Activated CD8-positive, alpha-beta memory T cell treated with anti-CD3 and anti-CD28 coated beads for 48 hours (primary cell): Measurements from ENCODE around the gene C4orf54.

Experiments
- DNase-seq, 3 experiments: peaks; one replicate each; pipeline ENCODE4 v3.0.0-alpha.2; 2020; ENCODE audit warnings: low read depth in 2 of 3, low spot score in 2 of 3

C4orf54 gene

DNA sequence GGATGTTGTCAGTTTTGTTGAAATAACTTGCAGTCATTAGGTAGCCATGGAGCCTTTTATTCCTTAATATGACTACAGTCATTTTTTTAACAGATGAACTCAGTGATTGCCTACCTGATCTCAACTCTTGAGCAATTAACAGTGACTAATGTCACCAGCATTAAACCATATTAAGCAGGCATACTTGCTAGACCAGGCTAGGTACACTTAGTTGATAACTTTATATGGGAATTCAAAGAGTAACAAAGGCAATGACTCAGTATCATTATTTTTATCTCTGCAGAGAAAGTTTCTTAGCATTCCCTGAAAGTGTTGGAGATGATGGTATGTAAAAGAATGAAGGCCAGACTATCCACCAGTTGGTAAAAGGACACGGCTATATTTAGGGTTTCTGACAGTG lies at the start of gene C4orf54:
Gene C4orf54, minus strand, starts transcription at position 31 of the 400 bp plus-strand sequence. CDS start 3,180 bp downstream, outside the sequence.
- DNase-seq = no peak

DNA sequence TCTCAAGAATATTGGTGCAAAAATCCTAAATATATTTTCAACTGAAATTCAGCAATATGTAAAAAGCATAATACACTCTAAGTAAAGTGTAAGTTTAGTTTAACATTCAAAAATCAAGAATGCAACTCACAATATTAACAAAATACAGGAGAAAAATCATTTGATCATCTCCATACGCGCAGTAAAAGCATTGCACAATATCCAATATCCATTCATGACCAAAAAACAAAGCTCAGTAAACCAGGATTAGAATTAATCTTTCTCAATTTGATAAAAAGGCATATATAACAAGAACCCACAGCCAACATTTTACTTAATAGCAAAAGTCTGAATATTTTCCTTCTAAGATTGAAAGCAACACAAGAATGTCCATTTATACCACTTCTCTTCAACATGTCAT lies 48.3 kb upstream of the C4orf54 start:
- DNase-seq = no peak

DNA sequence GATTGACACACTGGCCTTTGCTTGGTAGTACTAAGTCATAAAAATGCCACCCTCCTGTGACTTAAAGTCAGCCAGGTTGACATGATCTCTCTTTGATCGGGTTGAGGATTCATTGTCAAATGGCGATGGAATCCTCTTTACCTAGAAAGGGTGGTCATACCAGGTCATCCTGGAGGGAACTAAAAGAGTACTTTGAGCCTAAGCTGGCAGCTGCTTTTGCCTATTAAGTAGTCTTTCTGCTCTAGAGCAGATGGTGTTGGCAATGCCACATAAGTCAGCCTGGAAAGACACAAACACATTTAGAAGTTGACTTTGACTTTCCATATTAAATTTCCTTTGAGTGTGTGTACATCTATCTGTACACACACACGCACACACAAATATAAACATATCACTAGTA lies 39.2 kb upstream of the C4orf54 start:
- DNase-seq = no peak

DNA sequence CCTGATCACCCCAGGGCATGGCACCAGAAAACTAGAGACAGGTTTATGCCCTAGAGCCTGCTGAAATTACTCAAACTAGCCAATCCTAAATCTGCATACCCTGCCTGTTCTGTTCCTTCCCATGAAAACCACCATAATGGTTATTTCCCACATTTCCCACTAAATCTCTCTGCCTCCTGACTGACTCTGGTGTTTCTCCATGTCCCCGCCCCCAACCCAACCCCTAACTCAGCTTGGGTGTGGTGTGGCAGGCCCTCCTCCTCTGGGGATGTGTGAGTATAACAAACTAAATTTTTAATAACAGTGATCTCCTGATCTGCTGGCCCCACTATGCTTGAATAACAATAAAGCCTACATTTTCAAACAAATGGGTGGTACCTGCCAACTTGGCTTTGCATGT lies 35.5 kb upstream of the C4orf54 start:
- DNase-seq = no peak

DNA sequence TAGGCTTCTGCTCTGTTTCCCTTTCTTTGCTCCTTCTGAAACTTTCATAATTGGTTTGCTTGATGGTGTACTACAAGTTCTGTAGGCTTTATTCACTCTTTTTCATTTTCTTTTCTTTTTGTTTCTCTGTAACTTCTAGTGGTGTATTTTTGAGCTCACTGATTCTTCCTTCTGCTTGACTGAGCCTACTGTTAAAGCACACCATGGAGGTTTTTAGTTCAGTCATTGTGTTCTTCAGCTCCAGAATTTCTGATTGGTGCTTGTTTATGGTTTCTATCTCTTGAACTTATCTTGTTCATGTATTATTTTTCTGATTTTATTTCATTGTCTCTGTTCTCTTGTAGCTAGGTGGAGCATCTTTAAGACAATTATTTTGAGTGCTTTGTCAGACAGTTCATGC lies 33.4 kb upstream of the C4orf54 start:
- no peak for DNase-seq

DNA sequence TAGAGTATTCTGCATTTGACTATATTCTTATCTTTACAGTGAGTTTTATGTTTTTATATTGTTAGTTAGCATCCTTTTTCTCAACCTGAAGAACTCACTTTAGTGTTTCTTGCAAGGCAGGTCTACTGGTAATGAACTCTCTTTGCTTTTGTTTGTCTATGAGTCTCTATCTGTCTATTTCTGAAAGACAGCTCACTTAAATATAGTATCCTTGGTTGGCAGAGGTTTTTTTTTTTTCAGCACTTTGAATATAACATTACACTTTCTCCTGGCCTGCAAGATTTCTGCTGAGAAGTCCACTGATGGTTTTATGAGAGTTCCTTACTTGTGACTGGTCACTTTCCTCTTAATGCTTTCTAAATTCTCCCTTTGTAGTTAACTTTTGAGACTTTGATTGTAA lies 32.8 kb upstream of the C4orf54 start:
- DNase-seq = no peak

DNA sequence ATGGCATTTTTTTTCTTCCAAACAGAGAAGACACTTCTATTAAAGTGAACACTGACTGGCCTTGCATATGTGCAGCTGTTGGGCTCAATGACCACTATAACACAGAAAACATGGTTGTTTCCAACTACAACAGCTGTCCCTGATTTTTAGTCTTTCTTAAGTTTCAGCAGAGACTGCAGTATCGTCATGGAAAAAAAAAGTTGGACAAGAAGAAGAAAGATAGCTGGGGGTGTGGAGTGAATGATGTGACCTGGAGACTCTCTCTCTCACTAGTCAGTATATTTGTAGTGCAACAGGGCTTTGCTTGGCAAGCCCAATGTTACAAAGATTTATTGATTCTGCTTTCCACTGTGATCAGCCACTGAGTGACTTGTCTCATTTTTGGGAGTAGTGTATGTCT lies 29.5 kb upstream of the C4orf54 start:
- no peak for DNase-seq

DNA sequence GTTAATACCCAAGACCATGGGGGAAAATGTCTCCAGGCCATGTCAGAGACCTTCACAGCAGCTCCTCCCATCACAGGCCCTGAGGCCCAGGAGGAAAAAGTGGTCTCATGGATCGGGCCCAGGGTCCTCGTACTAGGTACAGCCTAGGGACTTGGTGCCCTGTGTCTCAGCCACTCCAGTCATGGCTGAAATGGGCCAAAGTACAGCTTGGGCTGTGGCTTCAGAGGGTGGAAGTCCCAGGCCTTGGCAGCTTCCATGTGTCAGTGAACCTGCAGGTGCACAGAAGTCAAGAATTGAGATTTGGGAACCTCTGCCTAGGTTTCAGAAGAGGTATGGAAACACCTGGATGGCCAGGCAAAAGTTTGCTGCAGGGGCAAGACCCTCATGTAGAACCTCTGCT lies 27.6 kb upstream of the C4orf54 start:
- DNase-seq = no peak

DNA sequence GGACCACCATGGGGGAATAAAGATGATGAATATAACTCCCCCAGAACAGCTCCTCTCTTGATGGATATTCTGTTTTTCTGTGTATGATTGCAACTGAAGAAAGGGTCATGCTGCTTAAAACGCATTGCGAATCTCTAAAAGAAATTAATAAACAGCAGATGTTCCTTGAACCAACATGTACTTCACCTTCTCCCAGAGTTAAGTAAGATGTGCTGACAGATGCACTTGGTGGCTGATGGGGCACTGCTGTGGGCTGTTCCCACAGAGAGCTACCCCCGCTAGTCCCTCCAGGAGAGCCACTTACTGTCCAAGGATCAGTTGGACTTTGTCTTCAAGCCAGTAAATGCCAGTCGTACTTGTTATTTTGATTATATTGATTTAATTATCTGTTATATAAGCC lies 26.3 kb upstream of the C4orf54 start:
- DNase-seq = no peak

DNA sequence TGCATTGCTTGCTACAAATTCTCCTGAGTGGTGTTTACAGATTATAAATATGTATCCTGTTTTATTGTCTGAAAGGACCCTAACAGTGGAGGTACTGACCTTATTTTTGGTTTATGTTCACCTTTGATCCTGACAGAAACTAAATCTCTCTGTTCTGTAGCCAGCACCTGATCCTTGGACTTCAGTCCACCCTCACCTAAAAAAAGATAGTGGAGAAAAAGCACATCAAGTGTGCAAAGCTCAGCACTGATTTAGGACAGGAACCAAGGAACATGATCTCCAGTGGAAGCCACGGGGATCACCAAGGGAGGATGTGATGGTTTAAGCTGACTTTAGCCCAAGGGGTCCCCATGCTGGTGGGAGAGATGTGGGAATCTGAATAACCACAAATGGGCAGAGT lies 22.3 kb upstream of the C4orf54 start:
- DNase-seq = no peak

DNA sequence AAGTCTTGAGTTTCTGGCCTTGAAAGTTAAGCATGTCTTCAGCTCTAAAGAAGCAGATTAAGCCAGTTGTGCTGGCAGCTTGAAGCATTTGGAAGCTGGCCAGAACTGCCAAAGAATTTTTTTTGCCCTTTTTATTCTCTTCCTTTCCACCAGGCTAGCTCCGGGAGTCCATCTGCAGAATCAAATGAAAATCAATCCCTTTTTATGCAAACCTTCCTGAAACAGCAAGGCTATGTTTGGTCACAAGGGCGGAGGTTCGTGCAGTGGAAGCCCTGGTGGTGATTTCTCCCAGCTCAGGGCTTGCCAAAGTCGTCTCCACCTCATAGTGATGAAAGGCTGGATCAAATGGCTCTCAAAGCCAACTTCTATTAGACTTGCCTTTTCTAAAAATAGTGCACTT lies 21.6 kb upstream of the C4orf54 start:
- no peak for DNase-seq

DNA sequence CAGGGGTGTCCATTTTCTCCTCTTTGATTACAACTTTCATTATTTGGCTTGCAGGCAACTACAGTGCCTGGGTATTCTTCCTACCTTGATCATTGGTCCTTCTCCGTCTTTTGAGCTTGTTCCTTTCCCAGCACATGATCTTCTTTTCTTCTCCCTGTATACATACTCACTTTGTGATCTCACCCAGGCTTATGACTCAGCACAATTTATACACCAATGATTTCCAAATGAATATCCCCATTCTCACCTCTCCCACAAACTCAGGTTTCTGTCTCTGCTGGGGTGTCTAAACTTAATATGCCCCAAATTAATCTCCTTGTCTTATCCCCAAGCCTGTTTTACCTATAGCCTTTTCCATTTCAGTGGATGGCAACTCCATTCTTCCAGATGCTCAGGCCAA lies 19.5 kb upstream of the C4orf54 start:
- no peak for DNase-seq

DNA sequence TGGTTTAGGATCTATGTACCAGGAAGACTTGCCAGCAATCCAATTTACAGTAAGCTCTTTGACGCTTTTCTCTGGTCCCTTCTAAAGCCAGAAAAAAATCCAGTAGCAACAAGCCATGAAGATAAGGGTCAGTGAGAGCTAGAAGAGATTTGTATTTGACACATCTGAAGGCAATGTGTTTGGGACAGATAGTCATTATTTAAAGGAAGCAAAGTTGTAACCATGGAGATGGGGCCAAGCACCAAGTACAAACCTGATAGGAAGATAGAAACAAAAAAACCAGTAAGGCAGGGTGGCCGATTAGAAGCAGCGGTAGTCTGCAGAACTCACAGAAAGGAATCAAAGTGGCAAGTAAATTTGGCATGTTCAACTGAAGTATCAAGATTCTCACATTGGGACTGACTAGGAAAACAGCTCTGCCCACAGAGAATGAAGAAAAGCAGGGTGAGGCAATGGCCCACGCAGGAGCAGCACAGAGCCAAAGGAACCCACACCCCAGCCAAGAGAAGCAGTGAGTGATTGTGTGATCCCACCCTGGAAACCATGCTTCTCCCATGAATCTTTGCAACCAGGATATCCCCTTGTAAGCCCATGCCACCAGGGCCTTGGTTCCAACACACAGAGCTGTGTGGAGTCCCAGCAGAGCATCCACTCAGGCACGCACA lies 12.9 kb upstream of the C4orf54 start:
- no peak for DNase-seq

DNA sequence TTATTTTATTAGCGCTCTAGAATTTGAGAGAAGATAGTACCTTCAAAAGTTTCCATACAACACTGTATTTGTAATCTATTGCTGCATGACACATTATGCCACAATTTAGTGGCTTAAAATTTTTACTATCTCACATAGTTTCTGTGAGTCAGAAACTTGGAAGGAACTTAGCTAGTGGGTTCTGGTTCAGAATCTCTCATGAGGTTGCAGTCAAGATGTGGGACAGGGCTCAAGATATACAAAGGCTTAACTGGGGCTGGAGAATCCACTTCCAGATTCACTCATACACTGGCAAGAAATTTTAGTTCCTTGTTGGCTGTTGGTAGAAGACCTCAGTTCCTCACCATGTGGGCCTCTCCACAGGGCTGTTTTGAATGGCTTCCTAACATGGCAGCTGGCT lies 11.5 kb upstream of the C4orf54 start:
- no peak for DNase-seq

DNA sequence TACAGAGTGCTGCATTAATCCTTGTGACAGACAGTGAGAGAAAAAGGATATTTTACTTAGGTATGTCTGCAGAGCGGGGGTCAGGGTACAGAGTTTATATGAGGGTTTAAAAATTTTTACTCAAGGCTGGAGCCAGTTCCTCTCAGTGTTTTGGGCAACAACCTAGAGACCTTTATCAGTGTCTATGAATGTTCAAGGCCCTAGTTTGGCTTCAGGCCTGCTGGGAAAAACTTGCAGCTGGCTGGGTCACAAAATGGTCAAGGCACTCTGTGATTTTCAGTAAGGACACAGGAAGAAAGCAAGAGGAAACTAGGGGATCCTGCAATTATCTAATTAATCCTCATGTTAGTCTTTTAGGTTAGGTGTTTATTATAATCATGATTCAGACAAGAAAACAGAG lies 10.8 kb upstream of the C4orf54 start:
- no peak for DNase-seq

DNA sequence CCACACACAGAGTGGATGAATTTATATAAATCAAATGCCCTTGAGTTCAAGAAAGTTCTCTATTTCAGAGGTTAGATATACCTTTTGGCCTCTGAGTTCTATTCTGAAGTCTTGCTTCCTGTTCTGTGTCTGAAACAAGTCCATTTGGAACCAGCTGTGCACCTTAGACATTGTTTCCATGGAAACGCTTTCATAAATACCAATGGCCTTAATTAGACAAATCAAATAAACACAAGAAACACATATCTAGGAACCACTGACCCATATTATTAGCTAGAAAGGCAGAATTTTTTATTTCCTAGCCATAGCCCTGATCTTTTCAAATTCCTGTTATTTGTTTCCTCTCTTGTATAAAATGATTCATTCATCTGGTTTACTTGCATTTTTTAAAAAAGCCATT lies 8.4 kb upstream of the C4orf54 start:
- DNase-seq = no peak

DNA sequence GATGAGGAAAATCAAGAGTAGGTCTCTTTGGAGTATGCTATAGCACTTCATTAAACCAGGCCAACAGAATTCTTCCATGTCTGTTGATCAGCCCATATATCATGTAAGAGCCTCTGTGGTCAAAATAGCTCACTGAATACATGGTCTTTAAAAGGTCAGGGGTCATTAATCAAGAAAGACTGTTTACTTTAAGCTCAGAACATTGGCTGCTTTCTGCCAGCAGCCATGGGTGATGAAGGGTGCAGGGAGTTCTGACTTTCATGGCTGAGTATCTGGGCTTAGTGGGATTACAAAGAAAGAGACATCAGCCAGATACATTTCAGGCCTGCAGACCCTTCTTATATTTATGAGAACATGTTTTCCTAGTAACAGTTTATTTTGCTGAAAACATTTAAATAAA lies 7.1 kb upstream of the C4orf54 start:
- no peak for DNase-seq

DNA sequence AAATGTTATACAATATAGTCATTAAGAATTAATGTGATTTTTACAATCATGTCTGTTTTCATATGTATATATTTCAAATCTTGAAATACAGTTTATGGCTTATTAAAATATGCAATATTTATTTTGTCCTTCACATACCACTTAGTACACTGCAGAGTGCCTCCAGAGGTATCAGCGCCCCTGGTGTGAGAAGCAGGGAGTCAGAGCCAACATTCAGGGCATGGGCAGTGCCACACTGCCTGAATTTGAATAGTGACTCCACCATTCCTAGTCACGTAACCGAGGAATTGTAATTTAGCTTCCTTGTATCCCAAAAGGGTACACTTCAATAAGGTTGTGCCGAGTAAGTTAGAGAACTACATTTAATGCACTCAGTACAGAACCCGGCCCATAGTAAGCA lies 4.3 kb upstream of the C4orf54 start:
- DNase-seq = no peak

DNA sequence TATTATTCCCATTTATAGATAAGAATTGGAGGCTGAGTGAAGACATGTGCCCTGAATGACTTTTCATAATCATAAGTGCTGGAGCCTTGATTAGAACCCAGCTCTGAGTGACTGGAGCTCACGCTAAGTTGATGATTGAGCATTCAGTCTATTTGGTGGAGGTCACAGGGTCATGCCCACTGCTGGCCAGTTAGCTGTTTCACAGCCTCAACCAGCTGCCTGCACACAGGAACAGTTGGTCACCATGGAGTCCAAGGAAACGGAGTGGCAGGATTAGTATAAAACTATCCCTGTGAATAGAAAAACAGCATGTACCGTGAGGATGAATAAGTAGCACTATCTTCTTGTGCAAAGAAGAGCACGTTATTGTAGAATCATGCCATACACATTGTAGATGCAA lies 1.0 kb upstream of the C4orf54 start:
- no peak for DNase-seq

DNA sequence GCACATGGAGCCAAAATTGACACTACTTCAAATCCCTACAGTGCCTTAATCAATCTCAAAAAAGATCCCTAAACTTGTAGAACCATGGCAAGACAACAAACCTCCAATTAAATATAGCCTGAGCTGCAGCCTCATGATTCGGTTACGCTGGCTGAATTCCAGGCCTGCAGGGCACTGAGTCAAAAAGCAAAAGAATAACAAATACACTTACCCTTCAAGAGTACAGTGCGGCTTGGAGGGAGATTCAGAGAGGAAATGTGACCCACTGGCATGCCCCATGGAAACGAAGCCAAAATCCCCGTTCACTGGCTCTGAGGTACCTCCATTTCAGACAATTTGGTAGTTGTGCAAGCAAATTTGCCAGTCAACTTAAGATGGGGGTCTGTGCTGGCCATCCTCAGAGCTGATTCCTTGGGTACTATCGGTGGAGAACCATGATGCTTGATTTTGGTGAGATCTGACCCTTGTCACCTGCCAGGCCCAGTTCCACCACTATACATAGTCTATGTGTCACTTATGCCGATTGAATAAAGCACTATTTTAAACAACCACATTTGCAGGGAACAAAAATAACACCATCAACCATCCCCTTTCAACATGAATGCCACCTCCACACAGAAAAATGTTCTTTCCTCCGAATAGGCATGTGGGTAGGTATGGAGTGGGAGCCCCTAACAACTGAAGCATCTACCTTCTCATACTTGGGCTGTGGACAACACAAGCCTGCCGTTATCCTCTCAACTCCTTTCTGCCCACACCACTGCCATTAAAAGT lies 2.1 kb downstream of the C4orf54 start:
- DNase-seq = no peak

DNA sequence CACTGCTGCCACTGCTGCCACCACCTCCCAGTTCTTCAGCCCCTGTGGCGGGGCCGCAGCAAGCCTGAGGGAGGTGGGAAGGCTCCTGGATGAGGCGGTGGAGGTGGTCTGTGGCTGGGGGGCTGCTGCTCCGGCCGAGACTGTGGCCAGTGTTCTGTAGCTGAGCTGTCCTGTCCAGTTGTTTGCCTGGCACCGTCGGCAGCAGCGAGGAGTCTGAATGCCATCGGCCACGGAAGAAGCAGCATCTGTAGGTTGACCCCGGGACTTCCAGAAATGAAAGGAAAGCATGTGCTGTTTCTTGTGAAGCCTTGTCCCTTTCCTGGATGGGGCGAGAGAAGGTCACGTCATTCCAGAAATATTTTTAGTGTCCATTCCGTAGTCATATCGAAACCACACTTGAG lies 3.3 kb downstream of the C4orf54 start:
- no peak for DNase-seq

DNA sequence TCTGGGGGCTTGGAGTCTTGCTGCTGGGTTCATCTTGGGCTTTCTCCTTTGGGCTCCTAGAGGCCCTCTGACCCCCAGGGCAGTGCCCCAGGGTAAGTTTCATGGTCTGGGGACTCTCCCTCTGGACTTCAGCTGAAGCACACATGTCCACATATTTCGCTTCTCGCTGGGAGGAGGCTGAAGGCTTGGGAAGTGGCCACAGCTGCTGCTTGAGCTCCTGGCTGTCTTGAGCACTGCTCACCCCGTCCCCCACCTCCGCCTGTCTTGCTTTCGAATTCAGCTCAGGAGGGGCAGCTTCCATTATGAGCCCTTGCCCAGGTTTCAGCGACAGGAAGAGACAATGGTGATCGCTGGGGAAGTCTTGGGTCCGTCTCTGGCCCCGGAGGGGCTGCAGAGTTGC lies 3.7 kb downstream of the C4orf54 start:
- DNase-seq = no peak
